ENCODE results near the gene SEC31A.
"Not testable (repeated sequence)": the region's sequence is repeated elsewhere in the genome, so short reads cannot be mapped to it uniquely, and the experiment has no call there.

Gene SEC31A

GRCh38 chr4:82896755-82897154 lies 5.8 kb upstream of the SEC31A start:
- no peak for DNase-seq

GRCh38 chr4:82893942-82894341 lies 3.0 kb upstream of the SEC31A start:
- DNase-seq = no peak

- no peak for DNase-seq
Measured at GRCh38 chr4:82892467-82892802, 1.5 kb upstream of the SEC31A start.

GRCh38 chr4:82891707-82892466 lies 934 bp upstream of the SEC31A start:
- no peak for DNase-seq

- no peak for DNase-seq
Measured at GRCh38 chr4:82890528-82890900, 439 bp downstream of the SEC31A start.

GRCh38 chr4:82889287-82889686 lies 1.7 kb downstream of the SEC31A start:
- no peak for DNase-seq

GRCh38 chr4:82886147-82886942 lies 4.6 kb downstream of the SEC31A start:
- no peak for DNase-seq

GRCh38 chr4:82885410-82885809 lies 5.5 kb downstream of the SEC31A start:
- no peak for DNase-seq

GRCh38 chr4:82868572-82868971 lies 22.4 kb downstream of the SEC31A start:
- DNase-seq = no peak

- no peak for DNase-seq
Measured at GRCh38 chr4:82866706-82867385, 24.1 kb downstream of the SEC31A start.

GRCh38 chr4:82866033-82866432 lies 24.9 kb downstream of the SEC31A start:
- not testable (repeated sequence) for DNase-seq

GRCh38 chr4:82865592-82865991 lies 25.4 kb downstream of the SEC31A start:
- no peak for DNase-seq

GRCh38 chr4:82864336-82864979 lies 26.5 kb downstream of the SEC31A start:
- no peak for DNase-seq

- no peak for DNase-seq
Measured at GRCh38 chr4:82861529-82861928, 29.4 kb downstream of the SEC31A start.

- DNase-seq = not testable (repeated sequence)
Measured at GRCh38 chr4:82860487-82860886, 30.5 kb downstream of the SEC31A start.

- DNase-seq = no peak
Measured at GRCh38 chr4:82852751-82853285, 38.1 kb downstream of the SEC31A start.

- no peak for DNase-seq
Measured at GRCh38 chr4:82851885-82852750, 38.8 kb downstream of the SEC31A start.

- no peak for DNase-seq
Measured at GRCh38 chr4:82851318-82851717, 39.6 kb downstream of the SEC31A start.

GRCh38 chr4:82850684-82851083 lies 40.3 kb downstream of the SEC31A start:
- DNase-seq = no peak

GRCh38 chr4:82848706-82849105 lies 42.2 kb downstream of the SEC31A start:
- no peak for DNase-seq

- no peak for DNase-seq
Measured at GRCh38 chr4:82842593-82842992, 48.4 kb downstream of the SEC31A start.

GRCh38 chr4:82839624-82840023 lies 51.3 kb downstream of the SEC31A start:
- no peak for DNase-seq

Measured in activated gamma-delta T cell (primary cell).